ENCODE measurements around the gene USH1C.

USH1C gene

GRCh38 chr11:17541330-17541885 lies 2.8 kb downstream of the USH1C start (continued):
- no peak for TF ChIP-seq TSHZ2 (CRISPR knock-in tag; IDR thresholded peaks at IDR 0.05)
- TF ChIP-seq ZC3H10 (CRISPR knock-in tag; IDR thresholded peaks at IDR 0.05) = no peak
- TF ChIP-seq BACH2 (CRISPR knock-in tag; IDR thresholded peaks at IDR 0.05; ENCODE audit: borderline replicate concordance) = no peak
- no peak for TF ChIP-seq ARNTL (CRISPR knock-in tag; IDR thresholded peaks at IDR 0.05; ENCODE audit: borderline replicate concordance, low read depth)
- TF ChIP-seq PPARA (CRISPR knock-in tag; IDR thresholded peaks at IDR 0.05; ENCODE audit: borderline replicate concordance) = no peak

- TF ChIP-seq SNAI2 (CRISPR knock-in tag; IDR thresholded peaks at IDR 0.05) (no peak), RARB (CRISPR knock-in tag; IDR thresholded peaks at IDR 0.05) (no peak), ZNF70 (CRISPR knock-in tag; IDR thresholded peaks at IDR 0.05) (no peak)
- no peak for ATAC-seq
These were observed 3.4 kb downstream of the USH1C start for GRCh38 chr11:17540807-17541206.

- TF ChIP-seq TOX (CRISPR knock-in tag; IDR thresholded peaks at IDR 0.05; ENCODE audit: borderline replicate concordance) (no peak), ISL1 (CRISPR knock-in tag; IDR thresholded peaks at IDR 0.05) (no peak), CSRNP3 (CRISPR knock-in tag; IDR thresholded peaks at IDR 0.05) (no peak), PPARA (CRISPR knock-in tag; IDR thresholded peaks at IDR 0.05; ENCODE audit: borderline replicate concordance) (no peak), ZNF565 (CRISPR knock-in tag; conservative IDR thresholded peaks at IDR 0.05; ENCODE audit: low read depth) (no peak), ARNTL (CRISPR knock-in tag; IDR thresholded peaks at IDR 0.05; ENCODE audit: borderline replicate concordance, low read depth) (no peak), ZC3H10 (CRISPR knock-in tag; IDR thresholded peaks at IDR 0.05) (no peak), SNAI2 (CRISPR knock-in tag; IDR thresholded peaks at IDR 0.05) (no peak), PATZ1 (CRISPR knock-in tag; IDR thresholded peaks at IDR 0.05; ENCODE audit: borderline replicate concordance) (no peak)
- no peak for ATAC-seq
These were observed 5.5 kb downstream of the USH1C start for GRCh38 chr11:17538731-17539130.

GRCh38 chr11:17538054-17538453 lies 6.2 kb downstream of the USH1C start:
- no peak for ATAC-seq
- no peak for TF ChIP-seq RARB (CRISPR knock-in tag; IDR thresholded peaks at IDR 0.05)
- no peak for TF ChIP-seq ARNTL (CRISPR knock-in tag; IDR thresholded peaks at IDR 0.05; ENCODE audit: borderline replicate concordance, low read depth)
- no peak for TF ChIP-seq ZC3H10 (CRISPR knock-in tag; IDR thresholded peaks at IDR 0.05)
- no peak for TF ChIP-seq CSRNP3 (CRISPR knock-in tag; IDR thresholded peaks at IDR 0.05)
- no peak for TF ChIP-seq BACH2 (CRISPR knock-in tag; IDR thresholded peaks at IDR 0.05; ENCODE audit: borderline replicate concordance)
- no peak for TF ChIP-seq PATZ1 (CRISPR knock-in tag; IDR thresholded peaks at IDR 0.05; ENCODE audit: borderline replicate concordance)
- no peak for TF ChIP-seq PPARA (CRISPR knock-in tag; IDR thresholded peaks at IDR 0.05; ENCODE audit: borderline replicate concordance)
- TF ChIP-seq GLIS3 (CRISPR knock-in tag; IDR thresholded peaks at IDR 0.05) = no peak
- no peak for TF ChIP-seq ISL1 (CRISPR knock-in tag; IDR thresholded peaks at IDR 0.05)
- TF ChIP-seq ZFP3 (CRISPR knock-in tag; IDR thresholded peaks at IDR 0.05) = no peak
- no peak for TF ChIP-seq OSR1 (CRISPR knock-in tag; IDR thresholded peaks at IDR 0.05)
- TF ChIP-seq ZNF70 (CRISPR knock-in tag; IDR thresholded peaks at IDR 0.05) = no peak
- no peak for TF ChIP-seq TCF4 (CRISPR knock-in tag; IDR thresholded peaks at IDR 0.05; ENCODE audit: borderline replicate concordance)
- TF ChIP-seq TSHZ2 (CRISPR knock-in tag; IDR thresholded peaks at IDR 0.05) = no peak
- no peak for TF ChIP-seq CREB5 (CRISPR knock-in tag; IDR thresholded peaks at IDR 0.05; ENCODE audit: low read depth)

All from SK-N-SH treated with all-trans-retinoic acid at 6 μM for 48 hours (cell line).